Sigmoid colon (tissue), 7 donors: ENCODE results near the gene ERMP1. TPM values are rescaled to one million over a fixed set of nuclear protein-coding genes. Genes with fewer than 3 reads are reported as not detected.

Experiments
- DNase-seq: peaks from one replicate; pipeline ENCODE4 v3.0.0-alpha.2; 2019
- H3K27ac ChIP-seq, 4 donors: fragments of 200-600 bp; sonication (generic); one replicate each; pipeline ENCODE4 v1.5.1; 2016 to 2019; ENCODE audit warnings: mild to moderate bottlenecking in 1 of 4
- H3K27me3 ChIP-seq, 3 donors: fragments of 200-600 bp; sonication (generic); one replicate each; pipeline ENCODE4 v1.5.1; 2019; ENCODE audit warnings: mild to moderate bottlenecking in 1 of 3
- H3K36me3 ChIP-seq, 4 donors: fragments of 200-600 bp; sonication (generic); one replicate each; pipeline ENCODE4 v1.5.1; 2016 to 2019
- H3K4me1 ChIP-seq, 4 donors: fragments of 200-600 bp; sonication (generic); one replicate each; pipeline ENCODE4 v1.5.1; 2017 to 2019
- H3K4me3 ChIP-seq, 4 donors: fragments of 200-600 bp; sonication (generic); one replicate each; pipeline ENCODE4 v1.5.1; 2017 to 2019; ENCODE audit warnings: mild to moderate bottlenecking in 2 of 4, moderate library complexity in 1 of 4
- H3K9me3 ChIP-seq, 4 donors: fragments of 200-600 bp in 3 of 4; sonication (generic) in 3 of 4; one replicate each; pipeline versions ENCODE4 v1.5.1 to v1.6.1; 2013 to 2019
- CTCF ChIP-seq, 4 experiments: fragments of 450-650 bp in 3 of 4; fragments of 200-600 bp in 1 of 4; IDR thresholded peaks; one replicate each; pipeline ENCODE4 v1.5.1; 2016 to 2019; ENCODE audit warnings: antibody characterized with exemption in 4 of 4, mild to moderate bottlenecking in 3 of 4, moderate library complexity in 2 of 4
- EP300 ChIP-seq, 4 donors: sonication (generic); formaldehyde crosslinking; IDR thresholded peaks; one replicate each; pipeline ENCODE4 v1.6.1; 2017; ENCODE audit warnings: antibody characterized with exemption in 4 of 4
- POLR2A ChIP-seq, 2 donors: fragments of 450-650 bp; IDR thresholded peaks; one replicate each; pipeline ENCODE4 v1.6.1; 2016; ENCODE audit warnings: antibody characterized with exemption in 2 of 2, mild to moderate bottlenecking in 2 of 2, moderate library complexity in 2 of 2
- POLR2AphosphoS5 ChIP-seq, 4 donors: sonication (generic); formaldehyde crosslinking; IDR thresholded peaks; one replicate each; pipeline ENCODE4 v1.6.1; 2017; ENCODE audit warnings: antibody characterized with exemption in 4 of 4
- WGBS, 2 donors: extraction: QIAGEN DNeasy Blood & Tissue Kit; methylation state at CpG; one replicate each; pipeline ENCODE4 v1.1.7; 2013; 5-methylcytosine and 5-hydroxymethylcytosine counted together
- intact Hi-C: fragments of 100-400 bp; cut with DNase I; formaldehyde crosslinking; loops from one replicate; pipeline ENCODE4 v1.15.1; 2023
- polyA plus RNA-seq, 3 donors: library from polyadenylated mRNA; stranded (reverse); fragments of 200-250 nt; gene quantifications; one replicate each; pipeline ENCODE4 v1.2.3, GENCODE V29; 2013
- total RNA-seq, 4 donors: library from RNA; depleted of rRNA; stranded (reverse); fragments of >200 nt; gene quantifications; one replicate each; pipeline ENCODE4 v1.1.0, GENCODE V29; 2016
- donor health status: healthy with polysubstance abuse.
- donor health status: Bipolar disorder and iron deficiency.
- donor health status: healthy.

ERMP1 gene
- total and polyA plus RNA-seq, 7 donors: 2.4 to 13.2 (median 7.9) TPM

DNA sequence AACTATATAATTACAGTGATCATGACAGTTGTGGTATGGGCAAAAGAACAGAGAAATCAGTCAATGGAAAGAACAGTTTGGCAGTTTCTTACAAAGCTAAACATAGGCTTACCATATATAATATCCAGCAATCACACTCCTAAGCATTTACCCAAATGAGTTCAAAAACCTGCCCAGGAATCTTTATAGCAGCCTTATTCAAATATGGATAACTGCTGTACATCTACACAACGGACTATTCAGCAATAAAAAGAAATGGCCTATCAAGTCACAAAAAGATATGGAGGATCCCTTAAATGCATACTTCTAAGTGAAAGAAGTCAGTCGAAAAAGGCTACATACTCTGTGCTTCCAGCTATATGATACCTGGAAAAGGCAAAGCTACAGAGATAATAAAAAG is 36.6 kb downstream of the ERMP1 start:
- H3K27ac ChIP-seq: no peak overlapping the region

GRCh38 chr9:5793812-5794211 is 39.1 kb downstream of the ERMP1 start:
- H3K4me3 ChIP-seq: no peak overlapping the region
- no peaks in the 10 kb centered on the region for H3K27me3 ChIP-seq
- no peak overlapping the region for H3K27ac ChIP-seq
- intact Hi-C loops: no loop called here
- peaks cover 0 to 3% (median 1%) of the 10 kb centered on the region in 4 donors for H3K36me3 ChIP-seq
- TF ChIP-seq EP300 (IDR thresholded peaks at IDR 0.05): no peak
- 79 to 85% methylated on average over 1 of the region's 1 CpG for WGBS, 2 donors
- no peaks in the 10 kb centered on the region for H3K9me3 ChIP-seq
- H3K4me1 ChIP-seq: no peaks in the 10 kb centered on the region
- DNase-seq: no peak

More for the DNA sequence above, 36.6 kb downstream of the ERMP1 start:
- H3K4me3 ChIP-seq: no peak overlapping the region
- TF ChIP-seq POLR2AphosphoS5 (IDR thresholded peaks at IDR 0.05): no peak
- no peak for TF ChIP-seq POLR2A (IDR thresholded peaks at IDR 0.05)
- no peak for TF ChIP-seq CTCF (IDR thresholded peaks at IDR 0.05)
- TF ChIP-seq EP300 (IDR thresholded peaks at IDR 0.05): no peak
- intact Hi-C loops: no loop called here
- no peaks in the 10 kb centered on the region for H3K9me3 ChIP-seq
- WGBS, 2 donors: 26 to 75% methylated on average over 2 of the region's 2 CpGs
- H3K4me1 ChIP-seq: peaks cover 0 to 10% (median 5%) of the 10 kb centered on the region in 4 donors
- peaks cover 0 to 2% (median 0%) of the 10 kb centered on the region in 4 donors for H3K36me3 ChIP-seq
- no peak for DNase-seq
- H3K27me3 ChIP-seq: no peaks in the 10 kb centered on the region

DNA sequence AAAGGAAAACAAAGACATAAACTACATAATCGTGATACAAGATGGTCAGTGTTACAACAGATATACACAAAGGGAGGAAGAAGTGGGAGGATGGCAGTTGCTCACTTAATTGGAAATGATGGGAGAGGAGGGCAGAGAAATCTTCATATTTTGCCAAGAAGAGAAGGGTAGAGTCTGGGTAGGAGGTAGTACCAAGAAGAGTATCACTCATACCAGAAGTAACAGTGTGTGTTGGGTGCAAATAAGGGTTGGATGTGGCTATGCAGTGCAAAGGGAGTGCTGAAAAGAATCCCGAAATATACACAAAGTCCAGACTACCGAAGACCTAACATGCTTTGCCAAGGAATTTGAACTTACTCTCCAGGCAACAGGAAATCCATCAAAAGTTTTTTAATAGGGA is 41.0 kb downstream of the ERMP1 start:
- H3K4me3 ChIP-seq: no peak overlapping the region
- H3K36me3 ChIP-seq: peaks cover 0 to 9% (median under 1%) of the 10 kb centered on the region in 4 donors
- H3K27ac ChIP-seq: no peak overlapping the region
- WGBS, 2 donors: 87 to 88% methylated on average over 3 of the region's 3 CpGs
- no peak for DNase-seq
- TF ChIP-seq POLR2AphosphoS5 (IDR thresholded peaks at IDR 0.05) (no peak), CTCF (IDR thresholded peaks at IDR 0.05) (no peak), POLR2A (IDR thresholded peaks at IDR 0.05) (no peak), EP300 (IDR thresholded peaks at IDR 0.05) (no peak)
- no peaks in the 10 kb centered on the region for H3K4me1 ChIP-seq
- H3K9me3 ChIP-seq: no peaks in the 10 kb centered on the region
- H3K27me3 ChIP-seq: no peaks in the 10 kb centered on the region
- intact Hi-C loops: no loop called here

GRCh38 chr9:5790923-5791322 is 42.0 kb downstream of the ERMP1 start:
- Histone ChIP-seq H3K36me3 (peaks cover 0 to 17% (median 2%) of the 10 kb centered on the region in 4 donors), H3K27ac (no peak overlapping the region), H3K4me3 (no peak overlapping the region), H3K4me1 (no peaks in the 10 kb centered on the region), H3K27me3 (no peaks in the 10 kb centered on the region), H3K9me3 (no peaks in the 10 kb centered on the region)
- no peak for TF ChIP-seq EP300 (IDR thresholded peaks at IDR 0.05)
- TF ChIP-seq POLR2AphosphoS5 (IDR thresholded peaks at IDR 0.05): no peak
- TF ChIP-seq POLR2A (IDR thresholded peaks at IDR 0.05): no peak
- no peak for DNase-seq
- intact Hi-C loops: no loop called here
- 57 to 88% methylated on average over 1 of the region's 1 CpG for WGBS, 2 donors

DNA sequence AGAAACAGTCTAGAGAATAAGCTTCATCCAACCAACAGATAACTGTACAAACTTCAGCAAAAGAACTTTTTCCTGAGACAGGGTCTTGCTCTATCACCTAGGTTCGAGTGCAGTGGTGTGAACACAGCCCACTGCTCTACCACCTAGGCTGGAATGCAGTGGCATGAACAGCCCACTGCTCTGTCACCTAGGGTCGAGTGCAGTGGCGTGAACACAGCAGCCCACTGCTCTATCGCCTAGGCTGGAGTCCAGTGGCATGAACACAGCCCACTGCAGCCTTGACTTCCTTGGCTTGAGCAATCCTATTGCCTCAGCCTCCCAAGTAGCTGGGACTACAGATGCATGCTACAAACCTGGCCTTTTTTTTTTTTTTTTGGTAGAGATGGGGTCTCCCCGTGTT is 43.4 kb downstream of the ERMP1 start:
- peaks cover 0 to 24% (median 2%) of the 10 kb centered on the region in 4 donors for H3K36me3 ChIP-seq
- H3K27ac ChIP-seq: no peak overlapping the region
- intact Hi-C loops: no loop called here
- H3K27me3 ChIP-seq: no peaks in the 10 kb centered on the region
- TF ChIP-seq EP300 (IDR thresholded peaks at IDR 0.05): no peak
- TF ChIP-seq POLR2A (IDR thresholded peaks at IDR 0.05): no peak
- no peak for TF ChIP-seq CTCF (IDR thresholded peaks at IDR 0.05)
- TF ChIP-seq POLR2AphosphoS5 (IDR thresholded peaks at IDR 0.05): no peak
- no peak for DNase-seq
- 93 to 94% methylated on average over 5 of the region's 5 CpGs for WGBS, 2 donors
- H3K4me3 ChIP-seq: no peak overlapping the region
- H3K4me1 ChIP-seq: peaks cover 0 to under 1% (median 0%) of the 10 kb centered on the region in 4 donors
- H3K9me3 ChIP-seq: no peaks in the 10 kb centered on the region

DNA sequence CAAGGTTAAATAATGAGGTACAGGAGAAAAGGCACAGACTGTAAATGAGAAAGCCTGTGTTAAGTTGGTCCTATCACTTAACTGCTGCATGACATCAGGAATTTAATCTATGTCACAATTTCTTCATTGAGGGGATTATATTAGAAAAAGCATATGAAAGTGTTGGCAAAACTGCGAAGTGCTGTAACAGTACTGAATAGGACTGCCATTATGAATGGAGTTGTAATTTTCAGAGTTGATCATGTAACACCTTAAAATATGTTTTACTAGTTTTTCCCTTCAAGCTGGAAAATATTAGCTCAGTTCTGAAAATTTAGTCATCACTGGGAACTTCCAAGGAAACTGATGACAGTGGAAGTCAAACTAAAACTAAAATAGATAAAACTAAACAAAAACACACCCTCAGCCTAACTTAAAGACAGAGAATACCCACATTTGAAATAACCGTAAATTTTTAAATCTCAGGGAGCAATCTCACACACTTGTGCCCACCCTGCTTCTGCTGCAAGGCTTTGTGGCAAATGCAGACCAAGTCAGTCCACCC is 45.1 kb downstream of the ERMP1 start:
- Histone ChIP-seq H3K9me3 (no peaks in the 10 kb centered on the region), H3K4me1 (peaks cover 0 to 6% (median 0%) of the 10 kb centered on the region in 4 donors), H3K36me3 (peaks cover 0 to 29% (median 2%) of the 10 kb centered on the region in 4 donors), H3K27ac (no peak overlapping the region), H3K27me3 (no peaks in the 10 kb centered on the region), H3K4me3 (no peak overlapping the region)
- TF ChIP-seq POLR2AphosphoS5 (IDR thresholded peaks at IDR 0.05) (no peak), POLR2A (IDR thresholded peaks at IDR 0.05) (no peak), EP300 (IDR thresholded peaks at IDR 0.05) (no peak), CTCF (IDR thresholded peaks at IDR 0.05) (no peak)
- 66 to 94% methylated on average over 2 of the region's 2 CpGs for WGBS, 2 donors
- no peak for DNase-seq
- intact Hi-C loops: no loop called here
